Measurements from ENCODE around the gene HOOK2. TPM values are rescaled to one million over a fixed set of nuclear protein-coding genes. Genes with fewer than 3 reads are reported as not detected.
"Not testable (repeated sequence)": the region's sequence is repeated elsewhere in the genome, so short reads cannot be mapped to it uniquely, and the experiment has no call there.

Gene HOOK2
- total RNA-seq, 4 donors from 2014 or later: 138 to 387 (median 215) TPM

- Histone ChIP-seq H3K27ac (peak overlapping the region; percentile 92 to 98 (median 96)), H3K9me3 (no peaks in the 10 kb centered on the region), H3K27me3 (no peaks in the 10 kb centered on the region), H3K36me3 (peaks cover 0 to 14% (median 3%) of the 10 kb centered on the region in 4 donors), H3K4me3 (peak overlapping the region in 1 of 4 donors; percentile 90), H3K4me1 (peaks cover 14 to 46% (median 29%) of the 10 kb centered on the region in 4 donors)
- in situ Hi-C loops (cut with MboI; ENCODE audit: low pct_ligation_motif_present in 1 of 4, low pct_unique_long_range_greater_than_20kb in 1 of 4, low sequenced_read_pairs in 3 of 4) (no loop called here), intact Hi-C loops (cut with DNase I; ENCODE audit: low total_unique reads) (no loop called here)
- TF ChIP-seq POLR2A (IDR thresholded peaks at IDR 0.05) (no peak), CTCF (IDR thresholded peaks at IDR 0.05) (no peak), POLR2AphosphoS5 (IDR thresholded peaks at IDR 0.05) (no peak), EP300 (IDR thresholded peaks at IDR 0.05; ENCODE audit: low read depth) (no peak)
- 86 to 88% methylated on average over 5 to 10 of the region's 10 CpGs for WGBS, 2 donors (ENCODE audit: low coverage in 1 of 2)
- DNase-seq: no peak
These were observed 55.1 kb downstream of the HOOK2 start for GRCh38 chr19:12720296-12720695.

GRCh38 chr19:12715929-12716328 lies 59.4 kb downstream of the HOOK2 start:
- WGBS, 2 donors (ENCODE audit: low coverage in 1 of 2): 90 to 100% methylated on average over 2 to 3 of the region's 3 CpGs

GRCh38 chr19:12715102-12715501 lies 60.2 kb downstream of the HOOK2 start:
- no peak for TF ChIP-seq POLR2AphosphoS5 (IDR thresholded peaks at IDR 0.05)
- intact Hi-C loops (cut with DNase I; ENCODE audit: low total_unique reads): no loop called here
- H3K4me3 ChIP-seq: no peak overlapping the region
- no peaks in the 10 kb centered on the region for H3K27me3 ChIP-seq
- DNase-seq: no peak
- in situ Hi-C loops (cut with MboI; ENCODE audit: low pct_ligation_motif_present in 1 of 4, low pct_unique_long_range_greater_than_20kb in 1 of 4, low sequenced_read_pairs in 3 of 4): no loop called here
- peaks cover 0 to 11% (median 2%) of the 10 kb centered on the region in 4 donors for H3K4me1 ChIP-seq
- WGBS, 2 donors (ENCODE audit: low coverage in 1 of 2): 98% methylated on average over 13 of the region's 15 CpGs; no CpG with 5 or more reads in 1 of the 2 donors
- H3K9me3 ChIP-seq: no peaks in the 10 kb centered on the region
- peaks cover 0 to 45% (median 23%) of the 10 kb centered on the region in 4 donors for H3K36me3 ChIP-seq
- no peak overlapping the region for H3K27ac ChIP-seq

More at GRCh38 chr19:12715929-12716328, 59.4 kb downstream of the HOOK2 start:
- no peaks in the 10 kb centered on the region for H3K9me3 ChIP-seq
- H3K4me1 ChIP-seq: peaks cover 7 to 19% (median 9%) of the 10 kb centered on the region in 4 donors
- no peak for DNase-seq
- in situ Hi-C loops (cut with MboI; ENCODE audit: low pct_ligation_motif_present in 1 of 4, low pct_unique_long_range_greater_than_20kb in 1 of 4, low sequenced_read_pairs in 3 of 4): no loop called here
- peaks cover 0 to 37% (median 19%) of the 10 kb centered on the region in 4 donors for H3K36me3 ChIP-seq
- H3K27me3 ChIP-seq: no peaks in the 10 kb centered on the region
- no peak overlapping the region for H3K27ac ChIP-seq
- intact Hi-C loops (cut with DNase I; ENCODE audit: low total_unique reads): no loop called here
- TF ChIP-seq POLR2A (IDR thresholded peaks at IDR 0.05): no peak
- H3K4me3 ChIP-seq: no peak overlapping the region

GRCh38 chr19:12713304-12713703 lies 62.0 kb downstream of the HOOK2 start:
- H3K4me3 ChIP-seq; H3K4me1 ChIP-seq; intact Hi-C loops (cut with DNase I; ENCODE audit: low total_unique reads); in situ Hi-C loops (cut with MboI; ENCODE audit: low pct_ligation_motif_present in 1 of 4, low pct_unique_long_range_greater_than_20kb in 1 of 4, low sequenced_read_pairs in 3 of 4); H3K27ac ChIP-seq; DNase-seq; H3K27me3 ChIP-seq; H3K9me3 ChIP-seq: not testable (repeated sequence)
- 89 to 93% methylated on average over 6 to 9 of the region's 9 CpGs for WGBS, 2 donors (ENCODE audit: low coverage in 1 of 2)
- peaks cover 0 to 58% (median 27%) of the 10 kb centered on the region in 4 donors for H3K36me3 ChIP-seq

Small RNA genes lying within 50 kb of the gene (small RNA-seq; reads per million reads assigned to genes)
- 0 to 0.14 (median 0) reads per million in 4 donors for gene MIR5684

Other genes with a start within 250 kb of the HOOK2 start
- 10 to 100 TPM; 16.4 to 25.6 (median 19.6) TPM for gene ZNF564, start 224.1 kb downstream of the HOOK2 start, total RNA-seq
- 10 to 100 TPM in 2 of 4 donors, 1 to 10 TPM in 2; 6.7 to 54.9 (median 10.8) TPM for gene ZNF490, start 164.7 kb downstream of the HOOK2 start, total RNA-seq
- gene ZNF791, start 164.6 kb downstream of the HOOK2 start, total RNA-seq: 10 to 100 TPM; 17.5 to 83.0 (median 24.9) TPM
- gene MAN2B1, start 108.8 kb downstream of the HOOK2 start, total RNA-seq: 100 to 1,000 TPM in 1 of 4 donors, 10 to 100 TPM in 3; 52.4 to 272 (median 70.1) TPM
- gene WDR83, start 108.7 kb downstream of the HOOK2 start, total RNA-seq: 10 to 100 TPM in 1 of 4 donors, 1 to 10 TPM in 2, not detected in 1; 7.6 to 36.3 (median 9.4) TPM
- gene DHPS, start 93.7 kb downstream of the HOOK2 start, total RNA-seq: 100 to 1,000 TPM; 117 to 139 (median 128) TPM
- gene GNG14, start 87.6 kb downstream of the HOOK2 start, total RNA-seq: not detected
- 1 to 10 TPM; 3.2 to 8.1 (median 4.9) TPM for gene FBXW9, start 78.9 kb downstream of the HOOK2 start, total RNA-seq
- 100 to 1,000 TPM in 1 of 4 donors, 10 to 100 TPM in 3; 39.2 to 128 (median 62.7) TPM for gene TNPO2, start 51.6 kb downstream of the HOOK2 start, total RNA-seq
- gene TRIR, start 40.9 kb downstream of the HOOK2 start, total RNA-seq: 100 to 1,000 TPM; 295 to 760 (median 327) TPM
- 10 to 100 TPM; 18.3 to 75.2 (median 43.6) TPM for gene GET3, start 38.1 kb downstream of the HOOK2 start, total RNA-seq
- 100 to 1,000 TPM; 121 to 325 (median 141) TPM for gene BEST2, start 23.8 kb downstream of the HOOK2 start, total RNA-seq
- gene JUNB, start 15.9 kb upstream of the HOOK2 start, total RNA-seq: 100 to 1,000 TPM; 386 to 857 (median 664) TPM
- 100 to 1,000 TPM; 172 to 357 (median 198) TPM for gene PRDX2, start 26.2 kb upstream of the HOOK2 start, total RNA-seq
- gene THSD8, start 26.5 kb upstream of the HOOK2 start, total RNA-seq: 1 to 10 TPM in 1 of 4 donors, not detected in 3; 1.6 TPM
- 10 to 100 TPM in 1 of 4 donors, 1 to 10 TPM in 2, not detected in 1; 2.7 to 17.5 (median 4.0) TPM for gene RNASEH2A, start 31.0 kb upstream of the HOOK2 start, total RNA-seq
- not detected for gene RTBDN, start 59.0 kb upstream of the HOOK2 start, total RNA-seq
- gene MAST1, start 63.0 kb upstream of the HOOK2 start, total RNA-seq: 1 to 10 TPM in 1 of 4 donors, under 1 TPM in 2, not detected in 1; 0.64 to 2.4 (median 0.82) TPM
- gene DNASE2, start 105.9 kb upstream of the HOOK2 start, total RNA-seq: 10 to 100 TPM; 24.6 to 34.4 (median 34.4) TPM
- under 1 TPM in 1 of 4 donors, not detected in 3; 0.32 TPM for gene KLF1, start 111.6 kb upstream of the HOOK2 start, total RNA-seq
- gene GCDH, start 115.6 kb upstream of the HOOK2 start, total RNA-seq: 10 to 100 TPM in 3 of 4 donors, 1 to 10 TPM in 1; 1.9 to 43.4 (median 33.2) TPM
- gene SYCE2, start 143.7 kb upstream of the HOOK2 start, total RNA-seq: under 1 TPM in 1 of 4 donors, not detected in 3; 0.68 TPM
- gene FARSA, start 158.2 kb upstream of the HOOK2 start, total RNA-seq: 10 to 100 TPM; 18.0 to 40.8 (median 32.6) TPM
- gene CALR, start 163.1 kb upstream of the HOOK2 start, total RNA-seq: 100 to 1,000 TPM; 181 to 444 (median 317) TPM
- gene RAD23A, start 170.3 kb upstream of the HOOK2 start, total RNA-seq: 10 to 100 TPM; 57.9 to 87.9 (median 75.9) TPM
- gene GADD45GIP1, start 181.7 kb upstream of the HOOK2 start, total RNA-seq: 10 to 100 TPM; 28.6 to 55.0 (median 33.6) TPM
- gene DAND5, start 194.0 kb upstream of the HOOK2 start, total RNA-seq: under 1 TPM in 2 of 4 donors, not detected in 2; 0.27 to 0.32 TPM
- 10 to 100 TPM; 25.4 to 53.1 (median 29.3) TPM for gene NFIX, start 219.9 kb upstream of the HOOK2 start, total RNA-seq

Data from transverse colon (tissue), 4 donors.